GM12892 (cell line): Measurements from ENCODE around the gene PSAP.

ENCODE experiments used
- POLR2A ChIP-seq: IDR thresholded peaks from 2 replicates; pipeline ENCODE4 v1.6.1; 2011; ENCODE audit warnings: low read depth, low read length, control low read depth
- POLR2AphosphoS5 ChIP-seq: IDR thresholded peaks from 2 replicates; pipeline ENCODE4 v1.6.1; 2011; ENCODE audit warnings: low read depth, low read length, control low read depth

GRCh38 chr10:71900441-71901180 lies 49.6 kb upstream of the PSAP start:
- TF ChIP-seq POLR2A: no peak
- no peak for TF ChIP-seq POLR2AphosphoS5
